GDM1 (cell line): ENCODE data around the gene SH2B2.
"Not testable (repeated sequence)": the region's sequence is repeated elsewhere in the genome, so short reads cannot be mapped to it uniquely, and the experiment has no call there.

Experiments used
- DNase-seq: peaks from one replicate; lab custom pipeline; 2025; lab: John Stamatoyannopoulos, UW

The SH2B2 gene

DNA sequence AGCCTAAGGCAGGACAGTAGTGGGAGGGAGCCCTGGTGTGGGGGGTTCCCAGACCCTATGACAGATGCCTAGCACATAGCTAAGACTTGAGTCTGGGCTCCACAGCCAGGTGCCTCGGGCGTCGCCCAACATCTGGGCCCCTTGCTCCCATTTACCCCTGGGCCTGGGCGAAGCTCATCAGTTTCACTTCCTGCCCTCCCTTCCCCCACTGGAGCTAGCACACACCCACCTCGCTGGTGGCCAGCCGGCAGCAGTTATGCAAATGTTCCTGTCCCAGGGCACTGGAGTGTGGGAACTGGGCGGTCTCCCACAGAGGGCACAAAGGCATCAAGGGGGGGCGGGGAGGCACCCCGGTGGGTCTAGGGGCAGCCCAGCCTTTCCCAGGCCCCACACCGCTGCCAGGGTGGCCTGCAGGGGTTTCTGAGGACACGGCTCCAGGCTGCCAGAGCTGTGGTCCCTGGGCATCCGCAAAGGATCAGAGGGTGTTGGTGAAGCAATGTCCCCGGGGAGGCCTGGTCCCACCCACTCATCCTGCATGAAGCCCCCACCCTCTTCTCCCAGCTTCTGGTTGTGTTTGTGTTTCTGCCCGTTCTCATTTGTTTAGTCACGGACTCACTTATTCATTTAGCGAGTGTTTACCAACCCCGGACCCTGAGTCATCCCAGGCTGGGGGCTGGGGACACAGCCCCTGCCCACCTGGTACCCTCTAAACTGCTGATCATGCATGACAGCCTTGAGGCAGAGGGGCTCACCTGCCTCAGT lies 20.4 kb downstream of the SH2B2 start:
- DNase-seq, result no peak

DNA sequence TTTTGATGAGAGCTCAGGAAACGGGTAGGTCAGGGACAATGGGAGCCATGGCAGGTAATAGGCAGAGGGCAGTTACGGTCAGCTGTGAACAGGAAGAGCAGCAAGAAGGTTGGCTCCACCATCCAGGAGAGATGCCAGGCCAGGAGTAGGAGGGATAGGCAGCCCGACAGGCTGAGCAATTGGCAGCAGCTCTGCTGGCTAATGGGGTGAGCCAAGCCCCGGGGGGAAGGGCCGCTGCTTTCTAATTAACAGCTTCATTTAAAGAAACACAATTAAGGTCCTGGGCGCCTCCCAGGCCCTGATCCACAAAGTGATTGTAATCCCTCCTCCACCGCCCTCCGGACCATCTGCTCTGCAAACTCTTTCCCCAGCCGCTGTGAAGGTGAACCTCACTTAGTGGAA lies 23.7 kb downstream of the SH2B2 start:
- DNase-seq, result no peak

DNA sequence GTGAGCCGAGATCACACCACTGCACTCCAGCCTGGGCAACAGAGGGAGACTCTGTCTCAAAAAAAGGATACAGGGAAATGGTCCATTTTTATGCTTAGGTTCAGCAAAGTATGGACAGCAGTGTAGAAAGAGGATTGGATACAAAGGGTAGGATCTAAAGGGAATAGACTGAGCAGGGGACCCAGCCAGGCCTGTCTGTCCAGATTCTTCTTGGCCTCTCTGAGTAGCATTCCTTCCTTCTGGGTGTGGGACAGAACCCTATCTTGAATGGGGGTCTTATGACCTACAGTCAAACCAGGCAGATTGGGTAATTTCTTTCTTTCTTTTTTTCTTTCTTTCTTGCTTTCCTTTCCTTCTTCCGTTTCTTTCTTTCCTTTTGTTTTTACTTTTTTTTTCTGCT lies 25.6 kb downstream of the SH2B2 start:
- DNase-seq, result no peak

DNA sequence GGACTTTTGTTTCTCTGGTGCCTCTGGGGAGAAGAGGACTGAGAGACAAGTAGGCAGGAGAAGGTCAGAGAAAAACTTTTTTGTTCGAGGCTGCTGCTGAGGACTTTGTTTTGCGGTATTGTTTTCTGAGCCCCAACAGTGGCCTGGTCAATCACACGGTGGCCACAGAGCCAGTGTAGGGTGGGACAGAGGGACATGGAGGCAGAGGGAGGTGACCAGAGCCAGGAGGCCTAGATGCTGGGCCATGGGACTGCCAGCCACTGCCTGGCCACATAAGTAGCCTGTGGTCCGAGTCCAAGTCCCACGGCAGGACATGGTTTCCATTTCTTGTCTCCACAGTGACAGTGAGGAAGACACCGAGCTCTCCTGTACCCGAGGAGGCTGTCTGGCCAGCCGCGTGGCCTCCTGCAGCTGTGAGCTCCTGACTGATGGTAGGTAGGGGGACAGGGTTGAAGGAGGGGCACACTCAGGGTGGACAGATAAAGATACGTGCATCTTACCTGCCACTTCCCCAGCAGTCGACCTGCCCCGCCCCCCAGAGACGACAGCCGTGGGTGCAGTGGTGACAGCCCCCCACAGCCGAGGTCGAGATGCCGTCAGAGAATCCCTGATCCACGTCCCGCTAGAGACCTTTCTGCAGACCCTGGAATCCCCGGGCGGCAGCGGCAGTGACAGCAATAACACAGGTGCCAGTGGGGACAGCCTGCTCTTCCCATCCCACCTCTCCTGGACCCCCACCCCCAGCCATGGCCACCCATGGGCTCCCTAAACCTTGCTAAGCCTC lies 27.5 kb downstream of the SH2B2 start:
- DNase-seq, result no peak

DNA sequence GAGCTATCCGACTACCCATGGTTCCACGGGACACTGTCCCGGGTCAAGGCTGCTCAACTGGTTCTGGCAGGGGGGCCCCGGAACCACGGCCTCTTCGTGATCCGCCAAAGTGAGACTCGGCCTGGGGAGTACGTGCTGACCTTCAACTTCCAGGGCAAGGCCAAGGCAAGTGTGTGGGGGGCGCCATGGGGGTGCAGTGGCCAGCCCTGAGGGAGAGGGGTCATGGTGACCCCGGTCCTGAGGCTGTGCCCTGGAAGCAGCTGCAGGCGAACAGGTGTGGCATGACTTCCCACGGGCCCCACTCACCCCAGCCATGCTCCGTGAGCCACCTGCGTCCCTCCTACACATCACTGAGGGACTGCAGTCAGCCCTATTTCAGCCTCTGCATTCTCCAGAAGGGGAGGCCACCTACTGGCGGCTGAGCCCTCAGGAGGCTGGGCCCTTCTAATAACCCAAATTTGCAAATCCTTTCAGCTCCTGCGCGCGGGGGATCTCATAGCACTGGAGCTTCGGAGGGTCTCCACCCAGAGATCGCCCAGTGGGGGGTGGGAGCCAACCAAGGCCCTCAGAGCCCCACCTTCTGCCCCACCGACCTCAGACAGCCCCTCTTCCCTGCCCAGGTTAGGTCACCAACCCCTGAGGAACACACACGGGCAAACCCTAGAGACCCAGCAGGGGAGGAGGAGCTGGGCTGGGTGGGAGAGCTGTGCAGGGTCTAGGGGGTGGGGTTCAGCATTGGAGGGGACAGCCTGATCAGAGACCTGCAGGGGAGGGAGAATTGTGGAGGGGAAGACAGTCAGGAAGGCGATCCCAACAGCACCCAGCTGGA lies 30.8 kb downstream of the SH2B2 start:
- DNase-seq, result no peak

DNA sequence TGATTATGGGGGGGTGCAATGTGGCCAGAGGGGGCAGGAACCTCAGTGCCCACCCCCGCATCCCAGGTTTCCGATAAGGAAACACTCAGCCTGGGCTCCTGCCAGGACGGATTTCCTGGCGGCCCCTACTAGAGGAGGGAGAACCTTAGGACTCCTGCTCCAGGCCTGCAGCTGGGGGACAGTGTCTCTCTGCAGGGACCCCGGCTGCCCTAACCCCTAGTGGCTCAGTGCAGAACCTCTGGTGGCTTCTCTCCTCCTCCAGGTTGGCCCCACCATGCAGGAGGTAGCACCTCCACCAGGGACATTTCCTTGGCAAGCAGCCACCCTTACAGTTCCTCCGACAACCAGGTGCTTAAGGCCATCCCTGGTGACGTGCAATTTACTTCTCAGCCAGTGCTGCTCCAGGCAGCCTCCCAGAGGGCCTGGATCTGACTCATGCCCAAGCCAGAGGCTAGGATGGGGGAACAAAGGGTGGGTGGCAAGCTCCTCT lies 31.9 kb downstream of the SH2B2 start:
- DNase-seq, result no peak

DNA sequence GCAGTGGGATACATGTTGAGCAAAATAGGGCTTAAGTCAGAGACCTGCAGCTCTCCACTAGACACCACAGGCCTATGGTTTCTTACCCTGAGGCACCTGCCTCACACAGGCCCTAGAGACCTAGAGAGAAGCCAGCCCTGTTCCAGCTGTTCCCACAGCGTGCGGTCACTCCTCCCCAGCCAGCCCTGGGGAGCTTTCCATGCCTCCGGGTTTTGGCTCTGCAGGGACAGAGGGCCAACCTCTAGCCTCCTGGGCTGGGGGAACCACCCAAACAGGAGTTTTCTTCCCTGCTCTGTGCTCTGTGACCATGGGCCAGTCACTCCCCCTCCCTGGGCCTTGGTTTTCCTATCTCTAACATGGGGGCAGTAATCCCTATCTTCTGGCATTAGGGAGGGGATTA lies 33.0 kb downstream of the SH2B2 start:
- no peak for DNase-seq

DNA sequence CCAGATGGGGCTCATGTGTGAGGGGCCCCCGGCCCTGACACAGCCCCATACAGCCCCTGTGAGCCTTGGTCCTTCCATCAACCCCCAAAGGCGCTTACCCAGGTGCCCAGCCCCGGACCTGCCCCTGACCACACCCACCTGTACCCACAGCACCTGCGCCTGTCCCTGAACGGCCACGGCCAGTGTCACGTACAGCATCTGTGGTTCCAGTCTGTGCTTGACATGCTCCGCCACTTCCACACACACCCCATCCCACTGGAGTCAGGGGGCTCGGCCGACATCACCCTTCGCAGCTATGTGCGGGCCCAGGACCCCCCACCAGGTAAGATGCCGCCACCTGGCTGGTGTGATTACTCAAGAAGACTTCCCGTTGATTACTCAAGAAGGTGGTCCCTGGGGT lies 33.5 kb downstream of the SH2B2 start:
- no peak for DNase-seq

DNA sequence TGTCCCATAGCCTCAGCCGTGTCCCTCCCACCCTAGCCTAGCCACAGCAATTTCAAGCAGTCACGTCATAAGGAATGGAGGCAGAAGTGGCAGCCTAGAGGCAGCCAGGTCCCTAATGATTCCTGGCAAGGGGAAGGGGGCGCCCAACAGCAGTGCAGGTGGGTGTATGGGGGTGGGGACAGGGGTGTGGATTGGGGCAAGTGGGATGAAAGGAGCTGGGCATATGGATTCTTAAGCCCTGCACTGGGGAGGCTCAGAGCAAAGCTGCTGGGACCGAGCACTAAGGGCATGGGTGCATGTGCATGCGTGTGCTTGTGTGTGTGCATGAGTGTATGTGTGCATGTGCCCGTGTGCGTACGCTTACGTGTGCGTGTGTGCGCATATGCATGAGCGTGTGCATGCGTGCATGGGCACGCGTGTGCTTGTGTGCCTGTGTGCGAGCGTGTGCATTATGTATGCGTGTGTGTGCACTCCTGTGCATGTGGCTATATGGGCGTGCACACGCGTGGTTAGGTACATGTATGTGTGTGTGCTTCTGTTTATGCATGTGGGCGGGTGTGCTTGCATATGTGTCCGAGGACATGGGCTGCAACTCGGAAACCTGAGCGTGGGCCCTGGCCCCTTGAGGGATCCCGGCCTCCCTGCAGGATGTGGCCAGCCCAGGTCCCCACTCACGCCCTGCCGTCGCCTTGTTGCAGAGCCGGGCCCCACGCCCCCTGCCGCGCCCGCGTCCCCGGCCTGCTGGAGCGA lies 34.1 kb downstream of the SH2B2 start:
- DNase-seq, result no peak

DNA sequence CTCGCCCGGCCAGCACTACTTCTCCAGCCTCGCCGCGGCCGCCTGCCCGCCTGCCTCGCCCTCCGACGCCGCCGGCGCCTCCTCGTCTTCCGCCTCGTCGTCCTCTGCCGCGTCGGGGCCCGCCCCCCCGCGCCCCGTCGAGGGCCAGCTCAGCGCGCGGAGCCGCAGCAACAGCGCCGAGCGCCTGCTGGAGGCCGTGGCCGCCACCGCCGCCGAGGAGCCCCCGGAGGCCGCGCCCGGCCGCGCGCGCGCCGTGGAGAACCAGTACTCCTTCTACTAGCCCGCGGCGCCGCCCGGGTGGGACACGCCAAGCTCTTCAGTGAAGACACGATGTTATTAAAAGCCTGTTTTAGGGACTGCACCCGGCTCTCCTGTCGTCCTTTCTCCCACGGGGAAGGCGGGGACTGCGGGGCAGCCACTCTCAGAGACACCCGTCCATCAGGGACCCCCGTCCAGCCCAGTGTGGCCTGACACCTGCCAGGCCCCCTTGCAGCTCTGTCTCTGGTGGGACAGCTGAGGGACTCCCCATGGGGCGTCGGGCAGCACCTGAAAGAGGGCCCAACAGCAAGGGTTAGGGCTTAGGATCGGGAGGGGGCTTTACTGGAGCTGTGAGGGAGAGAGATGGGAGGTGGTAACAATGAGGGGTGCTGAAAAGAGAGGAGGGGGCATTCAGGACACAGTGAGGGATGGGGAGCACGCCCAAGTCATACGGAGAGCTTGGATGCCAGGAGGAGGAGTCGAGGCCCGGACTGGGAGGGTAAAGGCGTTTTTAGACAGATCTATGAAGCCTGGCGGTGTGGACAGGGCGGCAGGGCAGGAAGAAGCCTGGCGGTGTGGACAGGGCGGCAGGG lies 34.9 kb downstream of the SH2B2 start:
- DNase-seq, result no peak

DNA sequence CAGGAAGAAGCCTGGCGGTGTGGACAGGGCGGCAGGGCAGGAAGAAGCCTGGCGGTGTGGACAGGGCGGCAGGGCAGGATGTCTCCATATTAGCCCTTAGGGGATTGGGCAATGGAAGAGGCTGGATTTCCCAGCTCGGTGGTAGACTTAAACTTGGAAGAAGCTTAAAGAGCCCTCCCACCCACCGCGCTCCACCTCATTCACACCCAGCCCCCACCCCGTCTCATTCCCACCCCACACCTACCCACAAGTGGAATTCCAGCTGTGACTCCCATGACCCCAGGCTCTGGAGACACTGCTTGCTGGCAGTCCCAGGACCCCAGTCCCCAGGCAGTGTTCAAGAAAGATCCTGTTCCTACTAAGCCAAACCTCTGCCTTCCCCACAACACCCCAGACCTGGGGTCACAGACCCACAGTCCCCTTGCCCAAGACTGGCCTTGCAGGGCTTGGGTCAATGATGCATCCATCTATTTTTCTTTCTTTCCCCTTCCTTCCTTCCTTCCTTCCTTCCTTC lies 35.6 kb downstream of the SH2B2 start:
- DNase-seq, result no peak

DNA sequence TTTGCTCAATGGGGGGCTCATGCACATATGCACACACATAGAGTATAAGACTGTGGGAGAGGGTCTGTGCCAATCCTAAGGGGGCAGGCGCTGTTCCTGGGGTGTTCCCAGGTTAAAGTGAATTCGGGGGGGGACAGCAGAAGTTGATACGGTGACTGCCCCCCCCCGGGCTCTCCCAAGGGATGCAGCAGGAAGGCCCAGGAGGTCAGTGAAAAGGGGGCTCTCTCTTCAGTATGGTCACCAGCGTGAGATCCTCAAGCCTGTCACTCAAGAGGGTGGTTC lies 37.2 kb downstream of the SH2B2 start:
- DNase-seq, result no peak

DNA sequence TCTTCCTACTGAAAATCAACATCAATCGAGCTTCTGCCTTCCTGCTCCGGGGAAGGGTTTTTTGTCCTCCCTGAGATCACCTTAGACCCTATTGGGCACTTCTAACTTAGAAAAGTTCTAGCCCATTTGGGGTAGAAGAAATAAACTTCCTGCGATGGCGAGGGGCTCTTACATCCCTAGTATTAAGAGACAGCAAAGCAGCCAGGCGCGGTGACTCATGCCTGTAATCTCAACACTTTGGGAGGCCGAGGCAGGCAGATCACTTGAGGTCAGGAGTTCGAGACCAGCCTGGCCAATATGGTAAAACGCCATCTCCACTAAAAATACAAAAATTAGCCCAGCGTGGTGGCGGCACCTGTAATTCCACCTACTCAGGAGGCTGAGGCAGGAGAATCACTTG lies 38.4 kb downstream of the SH2B2 start:
- DNase-seq, result not testable (repeated sequence)

DNA sequence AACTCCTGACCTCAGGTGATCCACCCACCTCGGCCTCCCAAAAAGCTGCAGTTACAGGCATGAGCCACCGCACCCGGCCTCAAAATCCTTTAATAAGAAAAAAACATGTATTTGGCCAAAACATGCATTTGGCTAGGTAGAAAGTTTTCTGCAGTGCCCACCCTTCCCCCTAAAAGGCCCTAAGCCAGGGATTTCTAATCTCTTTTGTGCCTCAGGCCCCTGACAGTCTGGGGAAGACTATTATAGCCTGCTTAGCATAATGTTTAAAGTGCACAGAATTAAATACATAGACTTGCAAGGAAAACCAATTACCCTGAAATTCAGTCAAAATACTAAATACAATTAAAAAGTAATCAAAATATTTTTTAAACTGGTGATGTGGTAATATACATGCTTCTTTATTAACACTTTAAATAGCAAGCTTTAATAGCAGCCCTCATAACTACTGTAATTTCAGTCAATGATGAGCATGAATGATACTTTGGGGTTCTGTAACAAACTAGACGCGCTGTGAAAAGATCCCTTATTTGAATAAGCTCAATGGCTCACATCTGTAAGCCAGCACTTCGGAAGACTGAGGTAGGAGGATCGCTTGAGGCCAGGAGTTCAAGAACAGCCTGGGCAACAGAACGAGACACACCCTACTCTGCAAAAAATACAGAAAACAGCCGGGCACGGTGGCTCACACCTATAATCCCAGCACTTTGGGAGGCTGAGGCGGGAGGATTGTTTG lies 39.7 kb downstream of the SH2B2 start:
- DNase-seq, result no peak

DNA sequence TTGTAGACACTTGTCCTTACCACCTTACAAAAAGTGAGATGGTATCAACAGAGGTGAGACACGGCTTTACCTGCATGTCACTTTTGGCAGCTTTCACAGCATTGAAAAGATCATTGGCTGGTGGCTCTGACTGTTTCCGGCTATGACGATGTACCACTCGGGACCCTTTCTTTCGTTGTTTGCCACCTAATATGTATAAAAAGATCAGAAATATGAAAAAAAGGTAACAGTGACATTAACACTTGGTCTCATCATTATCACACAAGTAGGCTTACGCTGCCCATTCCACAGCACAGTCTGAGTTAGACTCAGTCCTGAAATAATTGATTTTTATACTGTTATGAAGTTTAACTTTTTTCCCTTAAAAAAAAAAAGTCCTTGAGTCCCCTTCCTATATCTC lies 40.5 kb downstream of the SH2B2 start:
- DNase-seq, result not testable (repeated sequence)

DNA sequence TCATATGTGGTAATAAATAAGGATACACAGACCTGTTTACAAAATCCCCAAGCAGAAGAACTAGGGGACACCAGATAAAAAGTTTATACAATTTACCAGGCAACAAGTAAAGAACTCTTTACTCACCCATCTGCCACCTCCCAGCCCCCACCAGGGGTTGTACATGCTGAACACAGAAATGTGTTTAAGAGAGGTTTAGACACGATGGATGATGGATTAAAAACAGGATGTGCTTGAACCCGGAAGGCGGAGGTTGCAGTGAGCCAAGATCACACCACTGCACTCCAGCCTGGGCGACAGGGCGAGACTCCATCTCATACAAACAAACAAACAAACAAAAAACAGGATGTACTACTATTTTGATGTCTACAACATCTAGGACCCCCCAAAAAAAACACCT lies 42.2 kb downstream of the SH2B2 start:
- DNase-seq, result not testable (repeated sequence)

DNA sequence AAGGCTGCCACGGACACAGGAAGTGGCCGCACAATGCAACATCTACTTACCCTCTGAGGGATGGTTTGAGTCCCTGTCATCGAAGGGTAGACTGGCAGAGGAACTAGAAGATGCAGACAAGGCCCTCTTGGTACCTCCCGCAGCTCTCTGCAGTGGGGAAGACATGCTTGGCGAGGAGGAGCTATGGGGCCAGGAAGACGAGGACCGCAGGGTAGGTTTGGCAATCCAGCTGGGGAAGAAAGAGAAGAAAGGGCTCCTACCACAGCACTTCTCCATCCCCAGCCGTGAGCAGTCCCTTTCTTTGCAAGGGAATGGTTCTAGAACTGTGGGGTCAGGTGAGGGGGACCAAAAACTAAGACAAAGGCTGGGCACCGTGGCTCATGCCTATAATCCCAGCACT lies 42.7 kb downstream of the SH2B2 start:
- DNase-seq, result not testable (repeated sequence)

DNA sequence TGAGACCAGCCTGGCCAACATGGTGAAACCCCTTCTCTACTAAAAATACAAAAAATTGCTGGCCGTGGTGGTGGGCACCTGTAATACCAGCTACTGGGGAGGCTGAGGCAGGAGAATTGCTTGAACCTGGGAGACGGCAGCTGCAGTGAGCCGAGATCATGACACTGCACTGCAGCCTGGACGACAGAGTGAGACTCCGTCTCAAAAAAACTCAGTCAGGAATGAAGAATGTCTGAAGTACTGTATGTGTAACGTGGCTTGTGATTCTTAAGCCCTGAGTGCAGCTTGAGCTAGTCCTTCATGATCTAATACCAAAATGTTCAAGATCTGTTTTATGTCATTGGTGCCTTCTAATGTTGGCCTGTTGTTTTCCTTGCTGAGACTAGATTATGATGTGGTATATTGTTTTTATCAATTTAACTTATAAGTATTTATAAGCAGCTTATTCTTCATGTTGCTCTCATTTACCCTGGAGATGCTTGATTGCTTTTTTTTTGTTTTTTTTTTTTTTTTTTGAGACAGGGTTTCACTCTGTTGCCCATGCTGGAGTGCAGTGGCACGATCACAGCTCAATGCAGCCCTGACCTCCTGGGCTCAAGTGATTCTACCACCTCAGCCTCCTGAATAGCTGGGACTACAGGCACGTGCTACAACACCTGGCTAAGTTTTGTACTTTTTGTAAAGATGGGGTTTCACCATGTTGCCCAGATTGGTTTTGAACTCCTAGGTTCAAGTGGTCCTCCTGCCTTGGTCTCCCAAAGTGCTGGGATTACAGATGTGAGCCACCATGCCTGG lies 44.2 kb downstream of the SH2B2 start:
- not testable (repeated sequence) for DNase-seq

DNA sequence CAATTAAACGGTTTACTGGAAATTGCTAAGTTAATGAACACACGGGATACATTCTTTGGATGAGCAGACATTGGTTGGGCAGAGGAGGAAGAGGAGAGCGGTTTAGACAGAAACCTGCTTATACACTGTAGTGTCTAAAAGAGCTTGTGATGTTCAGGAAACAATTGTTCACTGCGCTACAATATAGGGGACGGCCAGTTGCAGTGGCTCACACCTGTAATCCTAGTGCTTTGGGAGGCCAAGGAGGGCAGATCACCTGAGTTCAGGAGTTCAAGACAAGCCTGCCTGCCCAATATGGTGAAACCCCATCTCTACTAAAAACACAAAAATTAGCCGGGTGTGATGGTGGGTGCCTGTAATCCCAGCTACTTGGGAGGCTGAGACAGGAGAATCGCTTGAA lies 48.9 kb downstream of the SH2B2 start:
- DNase-seq, result not testable (repeated sequence)
